GM18526 (cell line): ENCODE data around the gene PLA2G2A.

ENCODE experiments used
- POLR2A ChIP-seq: IDR thresholded peaks from 3 replicates; pipeline ENCODE4 v1.6.1; 2011; ENCODE audit not compliant: insufficient read length; ENCODE audit errors: extremely low read depth

PLA2G2A gene, protein sequence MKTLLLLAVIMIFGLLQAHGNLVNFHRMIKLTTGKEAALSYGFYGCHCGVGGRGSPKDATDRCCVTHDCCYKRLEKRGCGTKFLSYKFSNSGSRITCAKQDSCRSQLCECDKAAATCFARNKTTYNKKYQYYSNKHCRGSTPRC

DNA sequence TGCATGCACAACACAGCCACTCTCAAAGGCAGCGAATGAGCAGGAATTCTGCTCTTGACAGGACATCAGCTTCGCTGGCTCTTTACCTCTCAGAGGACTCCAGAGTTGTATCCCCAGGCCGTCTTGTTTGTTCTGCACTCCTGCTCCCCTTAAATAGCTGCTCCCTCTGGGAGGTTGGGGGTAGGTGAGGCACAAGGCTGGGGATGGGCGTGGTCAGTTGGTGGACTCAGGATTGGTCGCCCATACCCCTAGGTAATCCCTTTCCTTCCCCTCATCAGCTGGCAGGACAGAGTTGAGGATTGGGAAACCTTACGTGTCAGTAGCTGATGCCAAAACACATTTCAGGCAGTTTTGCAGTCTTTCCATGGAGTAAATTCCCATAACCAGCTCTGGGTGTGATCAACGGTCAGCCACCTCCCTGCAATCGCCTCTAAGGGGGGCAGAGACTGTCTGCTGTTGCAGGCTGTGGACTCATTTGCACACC lies at the start of gene PLA2G2A:
TSS of gene PLA2G2A (minus strand) at position 125 of the 484 bp plus-strand sequence. CDS start 845 bp downstream, outside the sequence.
- no peak for TF ChIP-seq POLR2A

DNA sequence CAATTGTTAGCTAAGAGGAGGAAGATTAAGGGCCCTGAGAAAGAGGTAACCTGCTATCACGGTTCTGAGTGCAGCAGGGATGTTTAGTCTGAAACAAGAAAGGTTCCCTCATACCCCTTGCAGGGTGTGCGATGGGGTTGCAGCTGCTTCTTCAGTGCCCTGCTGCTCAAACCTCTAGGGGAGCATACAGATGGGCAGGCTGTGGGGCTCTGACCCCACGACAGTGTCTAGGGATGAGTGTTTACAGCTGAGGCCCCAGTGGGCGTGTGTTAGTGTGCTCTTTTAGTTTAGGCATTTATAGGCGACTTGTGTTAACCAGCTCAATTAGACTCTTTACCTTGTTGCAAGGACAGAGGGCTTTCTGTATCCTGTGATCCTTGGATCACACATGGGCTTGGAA lies 49.3 kb upstream of the PLA2G2A start:
- no peak for TF ChIP-seq POLR2A

DNA sequence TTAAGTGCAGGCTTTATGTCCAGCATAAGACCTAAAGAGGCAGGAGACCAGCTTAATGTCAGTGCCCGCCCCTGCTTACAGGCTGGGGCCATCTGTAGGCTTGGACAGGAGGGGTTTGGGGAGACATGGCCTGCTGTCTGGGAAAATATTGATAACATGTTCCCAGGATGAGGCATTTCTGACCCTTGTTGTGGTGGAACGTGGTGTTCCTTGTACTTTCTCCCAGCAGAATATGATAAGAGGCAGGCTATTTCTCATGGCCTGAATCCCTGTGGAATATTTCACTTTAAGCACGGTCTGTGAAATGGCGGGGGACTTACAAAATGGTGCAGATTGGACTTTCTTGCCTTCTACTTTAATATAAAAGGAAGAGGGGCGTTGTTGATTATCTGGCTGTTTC lies 48.7 kb upstream of the PLA2G2A start:
- no peak for TF ChIP-seq POLR2A

DNA sequence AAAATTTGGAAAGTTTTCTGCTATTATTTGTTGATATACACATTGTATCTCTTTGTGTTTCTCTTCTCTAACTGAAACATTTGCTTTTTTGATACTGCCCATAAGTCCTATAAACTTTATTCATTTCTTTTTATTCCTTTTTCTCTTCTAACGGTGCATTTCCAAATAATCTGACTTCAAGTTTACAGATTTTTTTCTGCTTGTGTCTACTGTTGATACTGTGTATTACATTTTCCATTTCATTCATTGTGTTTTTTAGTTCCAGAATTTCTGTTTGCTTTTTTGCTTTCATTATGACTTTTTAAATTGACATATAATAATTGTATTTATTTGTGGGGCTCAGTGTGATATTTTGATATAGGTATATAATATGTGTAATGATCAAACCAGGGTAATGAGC lies 38.3 kb upstream of the PLA2G2A start:
- no peak for TF ChIP-seq POLR2A

DNA sequence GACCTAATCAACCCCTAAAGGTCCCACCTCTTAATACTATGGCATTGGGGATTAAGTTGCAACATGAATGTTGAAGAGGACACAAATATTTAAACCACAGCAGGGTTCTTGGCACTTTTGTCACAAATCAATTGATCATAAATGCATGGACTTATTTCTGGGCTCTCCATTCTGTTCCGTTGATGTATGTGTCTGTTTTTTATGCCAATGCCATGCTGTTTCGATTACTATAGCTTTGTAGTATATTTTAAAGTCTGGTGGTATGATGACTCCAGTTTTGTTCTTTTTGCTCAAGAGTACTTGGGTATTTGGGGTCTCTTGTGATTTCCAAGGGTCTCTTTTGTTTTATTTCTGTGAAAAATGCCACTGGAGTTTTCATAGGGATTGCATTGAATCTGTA lies 34.7 kb upstream of the PLA2G2A start:
- no peak for TF ChIP-seq POLR2A

DNA sequence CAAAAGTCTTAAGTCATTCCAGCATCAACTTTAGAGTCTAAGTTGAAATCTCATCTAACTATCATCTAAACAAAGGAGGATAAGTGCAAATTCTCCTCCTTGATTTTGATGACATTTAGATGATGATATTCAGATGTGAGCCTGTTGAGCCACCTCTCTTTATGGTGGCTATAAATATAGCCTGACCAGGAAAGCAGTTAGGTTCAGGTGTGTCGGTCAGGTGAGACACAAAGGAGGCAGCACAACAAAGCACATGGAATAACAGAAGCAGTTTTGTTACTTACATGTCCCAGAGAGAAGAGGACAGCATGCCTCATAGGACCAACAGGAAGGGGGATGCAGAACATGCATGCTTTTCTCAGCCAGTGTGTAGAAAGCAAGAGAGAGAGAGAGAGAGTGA lies 30.6 kb upstream of the PLA2G2A start:
- TF ChIP-seq POLR2A, result no peak

DNA sequence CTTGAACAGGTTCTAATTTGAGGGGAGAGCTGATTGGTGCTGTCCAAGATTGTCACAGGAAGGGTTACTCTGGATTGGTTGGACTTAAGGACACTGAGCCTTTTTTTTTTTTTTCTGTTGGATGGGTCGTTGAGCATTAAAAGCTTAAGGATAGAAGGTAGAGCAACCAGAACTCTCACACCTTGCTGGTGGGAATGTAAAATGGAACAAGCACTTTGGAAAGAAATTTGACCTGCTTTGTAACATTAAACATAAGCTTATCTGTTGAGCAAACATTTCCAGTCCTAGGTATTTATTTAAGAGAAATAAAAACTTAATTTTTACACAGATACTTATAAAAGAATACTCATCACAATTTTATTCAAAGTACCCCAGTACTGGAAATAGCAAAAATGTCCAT lies 29.8 kb upstream of the PLA2G2A start:
- TF ChIP-seq POLR2A, result no peak

DNA sequence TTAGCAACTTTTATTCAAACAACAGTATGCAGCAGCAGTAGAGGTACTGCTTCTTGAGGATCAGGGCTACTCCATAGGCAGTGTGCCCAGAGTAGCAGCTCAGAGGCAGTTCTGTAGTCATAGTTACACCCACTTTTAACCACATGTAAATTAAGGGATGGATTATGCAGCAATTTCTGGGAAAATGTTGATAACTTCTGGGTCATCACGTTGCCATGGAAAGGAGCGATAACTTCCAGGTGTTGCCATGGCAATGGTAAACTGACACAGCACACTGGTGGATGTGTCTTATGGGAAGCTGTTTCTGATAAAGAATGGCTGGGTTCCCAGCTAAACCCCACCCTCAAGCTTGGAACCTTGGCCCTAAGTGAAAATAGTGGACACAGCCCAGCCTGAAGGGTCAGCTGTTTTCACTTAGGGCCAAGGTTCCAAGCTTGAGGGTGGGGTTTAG lies 29.0 kb upstream of the PLA2G2A start:
- no peak for TF ChIP-seq POLR2A

DNA sequence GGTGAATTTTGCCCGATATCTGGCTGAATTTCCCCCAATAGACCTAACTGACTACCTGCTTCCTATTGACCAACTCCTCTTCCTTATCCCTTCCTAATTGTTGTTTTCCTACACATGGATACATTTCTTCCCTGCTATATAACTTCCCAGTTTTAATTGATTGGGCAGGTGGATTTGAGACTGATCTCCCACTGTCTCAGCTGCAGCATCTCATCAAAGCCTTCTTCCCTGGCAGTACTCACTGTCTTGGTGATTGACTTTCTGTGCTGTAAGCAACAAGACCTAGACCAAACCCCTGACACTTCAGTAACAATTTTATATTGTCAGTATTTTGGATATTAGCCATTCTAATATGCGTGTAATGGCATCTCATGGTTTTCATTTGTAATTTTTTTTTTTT lies 11.3 kb upstream of the PLA2G2A start:
- TF ChIP-seq POLR2A, result no peak

DNA sequence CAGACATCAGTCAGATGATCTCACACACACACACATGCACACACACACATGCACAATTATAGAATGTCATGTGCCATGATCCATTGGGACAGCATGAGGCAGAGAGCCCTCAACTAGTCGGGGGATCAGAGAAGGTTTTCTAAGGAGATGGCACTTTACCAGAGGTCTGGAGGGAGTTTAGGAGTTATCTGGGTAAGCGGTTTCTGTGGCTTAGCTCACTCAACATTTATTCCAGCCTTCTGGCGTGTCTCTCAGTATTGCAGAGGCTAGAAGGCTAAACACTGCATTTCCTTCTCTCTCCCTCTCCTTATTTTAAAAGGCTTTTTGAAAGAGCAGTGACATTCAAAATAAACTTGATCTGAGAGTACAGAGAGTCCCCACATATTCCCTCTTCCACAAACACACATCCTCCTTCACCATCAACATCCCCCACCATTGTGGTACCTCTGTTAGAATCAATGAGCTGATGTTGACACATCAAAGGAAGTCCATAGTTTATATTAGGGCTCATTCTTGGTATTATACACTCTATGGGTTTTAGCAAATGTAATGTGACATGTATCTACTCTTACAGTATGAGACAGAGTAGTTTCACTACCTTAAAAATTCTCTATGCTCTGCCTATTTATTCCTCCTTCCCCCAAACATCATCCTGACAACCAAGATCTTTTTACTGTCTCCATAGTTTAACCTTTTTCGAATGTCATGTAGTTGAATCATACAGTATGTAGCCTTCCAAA lies 9.0 kb upstream of the PLA2G2A start:
- TF ChIP-seq POLR2A, result no peak

DNA sequence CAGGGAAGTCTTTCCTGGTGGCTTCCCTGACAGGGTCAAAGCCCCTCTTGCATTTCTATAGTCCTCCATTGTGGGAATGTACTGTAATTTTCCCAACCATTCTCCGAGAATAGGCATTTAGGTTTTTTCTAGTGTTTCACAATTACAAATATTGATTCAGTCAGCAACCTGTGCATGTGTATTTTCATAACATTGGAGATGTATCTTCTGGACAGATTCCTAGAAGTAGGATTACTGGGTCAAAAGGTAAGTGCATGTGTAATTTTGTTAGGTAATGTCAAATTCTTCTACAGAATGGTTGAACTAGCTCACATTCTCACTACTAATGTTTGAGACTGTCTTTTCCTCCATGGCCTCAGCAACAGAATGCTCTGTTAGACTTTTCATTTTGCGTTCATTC lies 8.3 kb upstream of the PLA2G2A start:
- TF ChIP-seq POLR2A, result no peak

DNA sequence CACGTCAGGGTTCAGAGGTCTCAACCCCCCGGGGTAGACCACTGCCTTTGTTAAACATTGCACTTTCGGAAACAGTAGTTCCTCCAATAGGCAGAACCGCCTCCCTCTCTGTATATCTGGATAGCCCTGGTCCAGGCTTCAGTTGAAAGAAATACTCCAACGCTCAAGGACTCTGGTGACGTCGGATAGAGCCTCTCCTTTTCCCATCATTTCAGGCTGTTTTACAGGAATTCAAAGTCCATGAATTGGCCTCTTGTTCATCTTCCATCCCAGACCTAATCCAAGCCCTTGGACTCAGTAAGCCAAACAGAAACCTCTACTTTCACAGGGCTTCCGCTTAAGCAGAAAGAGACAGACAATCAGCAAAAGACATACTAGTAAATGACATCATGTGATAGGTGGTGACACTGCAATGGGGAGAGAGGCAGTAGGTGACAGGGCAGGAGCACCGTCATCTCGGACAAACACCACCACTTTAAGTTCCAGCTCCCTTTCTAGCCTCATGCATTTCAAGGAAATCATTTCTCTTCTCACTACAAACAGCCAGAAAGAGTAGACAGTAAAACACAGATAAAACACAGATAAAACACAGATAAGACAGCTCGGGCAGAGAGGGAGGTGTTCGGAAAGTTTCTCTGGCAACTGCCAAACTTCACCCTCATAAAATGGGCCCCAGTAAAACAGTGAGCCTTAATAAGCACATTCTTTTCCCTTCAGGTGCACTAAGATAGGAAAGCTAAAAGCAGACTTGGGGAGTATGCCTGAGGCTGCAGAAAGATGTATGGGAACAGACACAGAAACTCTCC lies 2.3 kb upstream of the PLA2G2A start:
- TF ChIP-seq POLR2A, result no peak

DNA sequence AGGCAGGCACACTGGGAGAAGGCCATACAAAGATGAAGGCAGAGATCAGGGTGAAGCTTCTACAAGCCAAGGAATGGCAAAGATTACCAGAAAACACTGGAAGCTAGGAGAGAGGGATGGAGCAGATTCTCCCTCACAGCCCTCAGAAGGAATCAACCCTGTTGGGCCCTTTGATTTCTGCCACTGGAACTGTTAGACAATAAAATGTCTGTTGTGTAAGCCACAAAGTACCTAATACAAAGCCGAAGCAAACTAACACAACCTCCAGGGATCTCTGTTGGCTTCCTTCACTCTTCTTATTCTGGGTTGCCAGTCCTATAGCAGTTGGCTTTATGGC lies 1.7 kb upstream of the PLA2G2A start:
- no peak for TF ChIP-seq POLR2A

DNA sequence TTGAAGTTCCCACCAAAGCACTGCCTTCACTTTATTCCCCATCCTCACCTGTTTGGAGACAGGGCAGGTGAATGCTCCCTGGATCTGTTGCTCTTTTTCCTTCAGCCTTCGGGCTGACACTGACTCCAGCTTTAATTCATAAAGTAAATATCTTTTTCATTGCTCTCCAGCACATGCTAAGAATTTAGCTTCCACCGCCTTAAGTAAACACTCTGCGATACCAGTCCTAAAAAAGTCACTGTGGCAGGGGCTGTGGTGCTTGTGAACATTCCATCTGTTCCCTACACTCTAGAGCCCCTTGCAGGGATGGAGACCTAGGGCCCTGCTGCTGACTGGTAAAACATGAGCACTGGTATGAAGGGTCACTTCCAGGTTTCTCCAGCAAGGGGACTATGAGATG lies 896 bp upstream of the PLA2G2A start:
- TF ChIP-seq POLR2A, result no peak

DNA sequence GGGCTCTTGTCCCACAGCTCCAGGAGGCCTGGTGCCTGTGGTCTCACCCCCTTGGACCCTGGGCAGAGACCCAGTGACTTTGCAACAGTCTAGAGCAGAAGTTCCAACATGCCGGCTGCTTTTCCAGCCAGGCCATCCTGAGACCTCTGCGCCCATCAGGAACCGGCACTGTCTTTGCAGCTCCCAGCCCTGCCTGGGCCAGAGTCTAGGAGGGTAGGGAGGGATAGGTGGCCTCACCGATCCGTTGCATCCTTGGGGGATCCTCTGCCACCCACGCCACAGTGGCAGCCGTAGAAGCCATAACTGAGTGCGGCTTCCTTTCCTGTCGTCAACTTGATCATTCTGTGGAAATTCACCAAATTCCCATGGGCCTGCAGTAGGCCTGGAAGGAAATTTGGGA lies 1.3 kb downstream of the PLA2G2A start:
- no peak for TF ChIP-seq POLR2A
